HL-60 (cell line): ENCODE measurements around the gene CPN1.

Experiments used
- DNase-seq, 2 experiments: peaks; one replicate each; pipeline ENCODE4 v3.0.0-alpha.2; 2010 to 2020; ENCODE audit warnings: low read depth in 1 of 2, low spot score in 1 of 2
- H3K27ac ChIP-seq: fragments of 250-450 bp; sonication (Bioruptor Pico); replicated peaks from 2 replicates; pipeline ENCODE4 v1.5.1; 2020; ENCODE audit warnings: mild to moderate bottlenecking, moderate library complexity
- H3K27me3 ChIP-seq: fragments of 250-450 bp; sonication (Bioruptor Pico); 2 replicates; pipeline ENCODE4 v1.5.1; 2021; ENCODE audit warnings: mild to moderate bottlenecking, moderate library complexity; ENCODE audit not compliant: insufficient read depth, poor library complexity, severe bottlenecking
- H3K4me3 ChIP-seq: replicated peaks from 2 replicates; pipeline ENCODE4 v1.5.1; 2011; ENCODE audit warnings: mild to moderate bottlenecking, control low read depth, low read length; ENCODE audit not compliant: insufficient read depth
- CTCF ChIP-seq: IDR thresholded peaks from one replicate; pipeline ENCODE4 v1.5.1; 2011; ENCODE audit warnings: low read length, control low read depth, inconsistent platforms; ENCODE audit not compliant: insufficient read depth
- GABPA ChIP-seq: IDR thresholded peaks from 2 replicates; pipeline ENCODE4 v1.6.1; 2012; ENCODE audit warnings: low read depth
- POLR2AphosphoS5 ChIP-seq: IDR thresholded peaks from 2 replicates; pipeline ENCODE4 v1.6.1; 2012; ENCODE audit warnings: low read depth
- REST ChIP-seq: IDR thresholded peaks from 2 replicates; pipeline ENCODE4 v1.6.1; 2012; ENCODE audit warnings: low read depth; ENCODE audit not compliant: insufficient replicate concordance
- SPI1 ChIP-seq: IDR thresholded peaks from 2 replicates; pipeline ENCODE4 v1.6.1; 2012; ENCODE audit warnings: low read depth, mild to moderate bottlenecking, borderline replicate concordance

CPN1 gene

GRCh38 chr10:99998889-99999288 is 82.8 kb downstream of the CPN1 start:
- TF ChIP-seq REST (no peak), GABPA (no peak), POLR2AphosphoS5 (no peak), SPI1 (no peak), CTCF (no peak)
- no peak for DNase-seq
- H3K27ac ChIP-seq: no peak overlapping the region
- no peak overlapping the region for H3K4me3 ChIP-seq
- no peaks in the 10 kb centered on the region for H3K27me3 ChIP-seq

GRCh38 chr10:99996671-99997648 is 84.7 kb downstream of the CPN1 start:
- DNase-seq: no peak
- no peaks in the 10 kb centered on the region for H3K27me3 ChIP-seq
- H3K4me3 ChIP-seq: no peak overlapping the region
- no peak overlapping the region for H3K27ac ChIP-seq
- TF ChIP-seq SPI1 (no peak), GABPA (no peak), CTCF (no peak), POLR2AphosphoS5 (no peak), REST (no peak)

GRCh38 chr10:99995713-99996112 is 86.0 kb downstream of the CPN1 start:
- Histone ChIP-seq H3K27me3 (no peaks in the 10 kb centered on the region), H3K27ac (no peak overlapping the region), H3K4me3 (no peak overlapping the region)
- no peak for TF ChIP-seq SPI1
- no peak for DNase-seq

- Histone ChIP-seq H3K27ac (no peak overlapping the region), H3K27me3 (no peaks in the 10 kb centered on the region), H3K4me3 (no peak overlapping the region)
- DNase-seq: no peak
- TF ChIP-seq REST (no peak), GABPA (no peak), CTCF (no peak), POLR2AphosphoS5 (no peak), SPI1 (no peak)
Observed at GRCh38 chr10:99995269-99995668, 86.4 kb downstream of the CPN1 start.
